Activated CD4-positive, alpha-beta T cell treated with anti-CD3 and anti-CD28 coated beads, Interleukin-2, amount 10 ng/mL, durations not matched to agents 7 days and 5 days (primary cell): ENCODE measurements around the gene TGM6. TPM values are rescaled to one million over a fixed set of nuclear protein-coding genes. Genes with fewer than 3 reads are reported as not detected.

Source experiments
- CTCF ChIA-PET: fragments of 350-600 bp; sonication (Branson Sonifier 250); formaldehyde crosslinking; loops from one replicate; lab custom pipeline; 2021; ENCODE audit warnings: antibody characterized with exemption; lab: Charles Lee
- POLR2A ChIA-PET: fragments of 350-600 bp; sonication (Branson Sonifier 250); formaldehyde crosslinking; loops from one replicate; lab custom pipeline; 2021; ENCODE audit warnings: antibody characterized with exemption; lab: Charles Lee
- DNase-seq: peaks from one replicate; pipeline ENCODE4 v3.0.0-alpha.2; 2020
- H3K27ac Mint-ChIP-seq: one replicate; pipeline ENCODE4 v1.8.0; 2021; ENCODE audit warnings: mild to moderate bottlenecking, moderate library complexity, mixed read lengths
- H3K27me3 Mint-ChIP-seq: one replicate; pipeline ENCODE4 v1.8.0; 2021; ENCODE audit warnings: mixed read lengths
- H3K36me3 Mint-ChIP-seq: one replicate; pipeline ENCODE4 v1.8.0; 2021; ENCODE audit warnings: low read depth, mixed read lengths
- H3K4me1 Mint-ChIP-seq: one replicate; pipeline ENCODE4 v1.8.0; 2021; ENCODE audit warnings: mixed read lengths
- H3K4me3 Mint-ChIP-seq: one replicate; pipeline ENCODE4 v1.8.0; 2021; ENCODE audit warnings: mild to moderate bottlenecking, moderate library complexity, mixed read lengths
- H3K9me3 Mint-ChIP-seq: one replicate; pipeline ENCODE4 v1.8.0; 2021; ENCODE audit warnings: mixed read lengths
- total RNA-seq, 2 experiments: library from RNA; stranded (reverse); gene quantifications; one replicate each; pipeline ENCODE4 v1.2.3, GENCODE V29; 2021

Gene TGM6
- total RNA-seq, 2 experiments from 2014 or later: not detected

DNA sequence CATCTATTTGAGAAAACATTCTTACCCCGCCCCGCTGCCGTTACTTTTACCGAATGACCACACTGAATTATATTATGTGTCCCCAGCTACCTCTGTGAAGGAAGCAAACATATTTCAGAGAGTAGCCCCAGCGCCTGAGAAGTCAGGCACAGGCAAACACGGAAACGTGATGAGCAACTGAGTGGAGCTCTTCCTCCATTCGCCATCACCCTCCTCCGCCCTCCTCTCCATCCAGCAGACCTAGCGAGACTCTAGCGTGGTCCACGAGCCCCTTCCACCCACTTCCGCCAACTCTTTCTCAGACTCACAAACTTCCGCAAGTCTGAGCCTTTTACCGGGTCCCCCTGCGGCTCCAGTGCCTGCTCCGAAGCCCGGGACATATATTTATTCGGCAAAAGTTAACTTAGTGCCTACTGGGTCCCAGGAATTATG is 89.3 kb downstream of the TGM6 start:
- Mint-ChIP-seq H3K4me3 (peak overlapping the region; percentile 95), H3K9me3 (no peaks in the 10 kb centered on the region), H3K4me1 (peaks cover 51% of the 10 kb centered on the region), H3K27ac (peak overlapping the region; percentile 99), H3K27me3 (no peaks in the 10 kb centered on the region), H3K36me3 (peaks cover 50% of the 10 kb centered on the region)
- DNase-seq: peak; percentile 73
- ChIA-PET POLR2A (interaction anchor here (0.7 to 1.7 kb wide), 5 partner anchors 9 to 182 kb away, joined by 3 to 5 read pairs (median 3); partner anchors contain the start of gene NOP56), CTCF (interaction anchor here (1.0 to 1.7 kb wide), 6 partner anchors 10 to 54 kb away, joined by 3 to 6 read pairs (median 4); partner anchors contain the start of gene ZNF343)

DNA sequence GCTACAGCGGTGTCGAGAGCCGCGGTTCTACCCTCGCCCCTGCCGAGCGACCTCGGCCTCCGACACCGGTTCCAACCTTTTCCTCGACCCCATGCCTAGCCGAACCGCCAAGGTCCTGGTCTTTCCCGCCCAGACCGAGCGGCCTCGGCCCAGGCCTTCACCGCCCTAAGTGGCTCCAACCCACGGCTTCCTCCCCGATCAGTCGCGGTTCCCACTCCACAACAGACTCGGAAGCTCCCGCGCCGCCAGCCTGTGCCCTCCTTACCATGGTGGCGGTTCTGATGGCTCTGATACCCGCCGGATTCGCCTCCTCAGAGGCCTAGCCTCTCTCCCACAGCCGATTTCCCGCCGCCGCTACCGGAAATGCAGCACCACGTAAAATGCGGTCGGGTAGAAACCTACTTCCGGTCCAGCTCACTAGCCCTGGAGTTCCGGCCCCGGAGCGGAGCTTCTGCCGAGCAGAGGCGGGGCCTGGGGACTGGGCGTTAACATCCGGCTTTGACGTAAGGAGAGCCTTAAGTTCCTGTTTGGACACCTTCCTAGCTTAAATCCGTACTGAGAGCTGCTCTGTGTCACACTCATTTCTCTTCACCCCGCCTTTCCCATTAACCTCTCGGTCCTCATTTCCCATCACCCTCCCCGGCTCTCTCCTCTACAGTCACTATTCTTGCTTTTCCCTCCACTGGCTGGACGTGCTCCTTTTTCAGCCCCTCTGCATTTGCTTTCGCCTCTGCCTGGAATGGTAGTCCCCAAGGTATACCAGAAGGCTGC is 89.9 kb downstream of the TGM6 start, which contains the start of gene SNRPB:
Gene SNRPB (minus strand): TSS at position 367 of the 771 bp plus-strand sequence. CDS start 99 bp downstream, at position 268.
- POLR2A ChIA-PET: interaction anchor here (0.5 to 1.7 kb wide), 6 partner anchors 9 to 1170 kb away, joined by 3 to 5 read pairs (median 4); partner anchors contain the start of gene NOP56
- Mint-ChIP-seq H3K36me3 (peaks cover 44% of the 10 kb centered on the region), H3K9me3 (no peaks in the 10 kb centered on the region), H3K4me1 (peaks cover 51% of the 10 kb centered on the region), H3K27me3 (no peaks in the 10 kb centered on the region), H3K27ac (peak within 1 kb of the TSS; percentile 99), H3K4me3 (peak within 1 kb of the TSS; percentile 95)
- CTCF ChIA-PET: interaction anchor here (0.9 to 1.7 kb wide), 8 partner anchors 8 to 1255 kb away, joined by 3 to 6 read pairs (median 4); no protein-coding TSS in a partner anchor
- peak; percentile 98 for DNase-seq

DNA sequence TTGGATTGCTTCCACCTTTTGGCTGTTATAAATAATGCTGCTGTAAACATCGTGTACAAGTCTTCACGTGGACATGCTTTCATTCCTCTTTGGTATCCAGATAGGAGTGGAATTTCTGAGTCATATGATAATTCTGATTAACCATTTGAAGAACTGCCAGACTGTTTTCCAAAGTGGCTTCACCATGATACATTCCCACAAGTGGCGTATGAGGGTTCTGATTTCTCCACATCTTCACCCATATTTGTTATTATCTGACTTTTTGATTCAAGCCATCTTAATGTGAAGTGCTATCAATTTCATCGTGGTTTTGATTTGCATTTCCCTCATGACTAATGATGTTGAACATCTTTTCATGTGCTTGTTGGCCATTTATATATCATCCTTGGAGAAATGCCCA is 92.8 kb downstream of the TGM6 start:
- no peak for DNase-seq
- POLR2A ChIA-PET: no interaction called here
- no peak overlapping the region for H3K4me3 Mint-ChIP-seq
- H3K27me3 Mint-ChIP-seq: no peaks in the 10 kb centered on the region
- H3K36me3 Mint-ChIP-seq: peaks cover 21% of the 10 kb centered on the region
- H3K4me1 Mint-ChIP-seq: peaks cover 27% of the 10 kb centered on the region
- no peak overlapping the region for H3K27ac Mint-ChIP-seq
- no peaks in the 10 kb centered on the region for H3K9me3 Mint-ChIP-seq
- CTCF ChIA-PET: interaction anchor here (1.3 kb wide), 1 partner anchor 48 kb away, joined by 3 read pairs; no protein-coding TSS in a partner anchor

DNA sequence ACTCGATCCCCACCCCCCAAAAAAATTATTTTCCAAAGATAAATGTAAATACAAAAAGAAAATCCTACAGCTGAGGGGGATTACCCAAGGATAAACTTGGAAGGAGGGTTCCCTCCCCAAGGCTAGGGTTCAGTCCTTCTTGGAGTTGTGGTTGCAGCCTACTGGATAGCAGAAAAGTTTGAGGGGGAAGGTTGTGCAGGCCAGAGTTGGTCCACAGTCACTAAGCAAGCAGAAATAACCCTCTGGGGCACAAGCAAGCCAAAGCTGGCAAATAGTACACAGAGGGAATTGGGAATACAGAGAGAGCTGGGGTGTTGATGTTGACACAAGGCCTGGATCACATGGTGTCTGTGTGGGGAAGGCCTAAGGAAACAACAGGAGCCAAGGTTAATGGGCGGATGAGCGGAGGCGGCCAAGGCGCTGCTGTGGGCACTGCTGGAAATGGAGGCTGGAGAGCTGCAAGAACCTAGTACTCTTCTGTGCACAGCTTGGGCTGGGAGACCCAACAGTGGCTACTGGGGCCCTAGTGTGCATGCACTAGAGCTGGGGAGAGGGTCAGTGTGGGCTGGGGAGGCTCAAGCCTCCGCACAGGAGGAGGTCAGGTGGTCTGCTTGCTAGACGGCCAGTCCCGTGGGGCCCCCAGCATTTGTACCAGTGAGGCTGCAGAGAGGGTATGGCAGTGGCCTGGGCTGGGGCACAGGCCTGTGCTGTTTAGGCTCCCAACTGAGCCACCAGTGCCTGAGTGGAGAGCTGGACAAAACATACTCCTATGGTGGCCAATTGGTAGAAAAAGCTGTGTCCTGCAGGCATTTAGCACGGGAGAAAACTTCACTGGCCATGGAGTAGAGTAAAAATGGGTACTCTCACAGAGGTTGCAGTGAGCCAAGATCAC is 95.4 kb downstream of the TGM6 start:
- POLR2A ChIA-PET: no interaction called here

DNA sequence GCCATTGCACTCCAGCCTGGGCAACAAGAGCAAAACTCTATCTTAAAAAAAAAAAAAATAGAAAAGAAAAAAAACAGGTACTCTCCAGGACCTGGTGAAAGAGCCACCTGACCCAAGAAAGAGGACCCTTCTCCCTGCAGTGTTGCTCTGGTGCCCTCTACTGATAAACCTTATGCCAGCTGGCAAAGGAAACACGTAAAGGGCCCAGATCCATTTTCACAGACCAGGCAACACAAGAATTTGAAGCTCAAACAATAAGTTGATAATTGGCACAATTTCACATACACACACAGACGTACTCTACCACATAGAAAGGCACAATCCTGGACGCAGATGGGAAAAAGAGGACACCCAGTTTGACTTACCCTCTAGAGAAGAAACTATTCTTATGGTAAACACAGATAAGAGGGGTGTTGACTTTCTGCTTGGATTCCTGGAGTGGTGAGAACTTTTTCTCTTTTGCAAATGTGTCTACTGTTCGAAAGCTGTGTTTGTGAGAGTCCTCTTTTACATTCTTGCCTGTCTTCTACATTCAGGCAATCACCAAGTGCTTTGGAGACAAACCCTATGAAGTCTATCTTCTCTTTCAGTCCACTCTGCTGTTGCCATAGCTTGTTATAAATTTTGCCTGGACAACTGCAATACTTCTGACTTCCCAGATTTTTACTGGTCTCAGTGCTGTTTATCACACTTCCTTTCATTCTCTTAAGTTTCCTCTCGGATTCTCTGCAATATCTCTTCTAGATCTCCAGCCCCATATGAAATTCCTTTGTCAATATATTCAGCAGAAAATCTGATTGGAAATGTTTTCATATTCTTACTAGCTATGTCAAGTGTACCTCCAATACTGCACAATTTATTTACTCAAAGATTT is 96.3 kb downstream of the TGM6 start:
- POLR2A ChIA-PET: no interaction called here

More for the DNA sequence above, 95.4 kb downstream of the TGM6 start:
- peaks cover 3% of the 10 kb centered on the region for H3K9me3 Mint-ChIP-seq
- H3K4me1 Mint-ChIP-seq: peaks cover 10% of the 10 kb centered on the region
- peaks cover 17% of the 10 kb centered on the region for H3K36me3 Mint-ChIP-seq
- CTCF ChIA-PET: interaction anchor here (1.2 kb wide), 1 partner anchor 13 kb away, joined by 3 read pairs; no protein-coding TSS in a partner anchor
- H3K27ac Mint-ChIP-seq: no peak overlapping the region
- no peak overlapping the region for H3K4me3 Mint-ChIP-seq
- DNase-seq: no peak
- no peaks in the 10 kb centered on the region for H3K27me3 Mint-ChIP-seq

DNA sequence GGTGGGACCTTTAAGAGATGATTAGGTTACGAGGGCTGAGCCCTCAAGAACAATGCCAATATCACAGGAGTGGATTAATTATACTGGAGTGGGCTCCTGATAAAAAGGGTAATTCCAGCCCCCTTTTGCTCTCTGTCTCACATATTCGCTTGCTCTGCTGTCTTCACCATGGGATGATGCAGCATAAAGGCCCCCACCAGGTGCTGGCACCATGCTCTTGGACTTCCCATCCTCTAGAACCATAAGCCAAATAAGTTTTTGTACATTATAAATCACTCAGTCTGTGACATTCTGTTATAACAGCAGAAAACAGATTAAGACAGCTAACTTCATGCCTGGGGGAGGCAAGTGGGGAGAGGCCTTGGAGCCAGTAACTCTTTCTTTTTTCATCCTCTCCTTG is 99.7 kb downstream of the TGM6 start:
- ChIA-PET CTCF (interaction anchor here (1.3 kb wide), 1 partner anchor 10 kb away, joined by 4 read pairs; the partner anchor contains the start of gene SNRPB), POLR2A (no interaction called here)
- no peak overlapping the region for H3K4me3 Mint-ChIP-seq
- H3K4me1 Mint-ChIP-seq: no peaks in the 10 kb centered on the region
- DNase-seq: no peak
- H3K27ac Mint-ChIP-seq: no peak overlapping the region
- H3K36me3 Mint-ChIP-seq: peaks cover 33% of the 10 kb centered on the region
- H3K27me3 Mint-ChIP-seq: no peaks in the 10 kb centered on the region
- H3K9me3 Mint-ChIP-seq: peaks cover 3% of the 10 kb centered on the region

More for the DNA sequence above, 96.3 kb downstream of the TGM6 start:
- Mint-ChIP-seq H3K27ac (no peak overlapping the region), H3K9me3 (peaks cover 3% of the 10 kb centered on the region), H3K27me3 (no peaks in the 10 kb centered on the region), H3K4me3 (no peak overlapping the region), H3K36me3 (peaks cover 22% of the 10 kb centered on the region), H3K4me1 (peaks cover 5% of the 10 kb centered on the region)
- no peak for DNase-seq
- CTCF ChIA-PET: interaction anchor here (1.2 to 1.9 kb wide), 2 partner anchors 12 to 45 kb away, joined by 3 to 10 read pairs; no protein-coding TSS in a partner anchor

Other genes with a start within 250 kb of the TGM6 start
- gene TGM3, start 84.9 kb upstream of the TGM6 start, total RNA-seq: not detected
- gene SNRPB, start 89.9 kb downstream of the TGM6 start, total RNA-seq: 100 to 1,000 TPM; 247 to 291 TPM
- 1 to 10 TPM; 8.9 to 9.3 TPM for gene ZNF343, start 128.0 kb downstream of the TGM6 start, total RNA-seq
- gene TMC2, start 155.7 kb downstream of the TGM6 start, total RNA-seq: not detected